GM12878 (cell line): ENCODE results near the gene PPID. TPM values are rescaled to one million over a fixed set of nuclear protein-coding genes. Genes with fewer than 3 reads are reported as not detected.

Source experiments
- ATAC-seq: fragments of 200-7000 bp; cut with Tn5 transposase; 3 replicates; pipeline ENCODE4 v1.9.1; 2020; ENCODE audit warnings: mild to moderate bottlenecking, moderate library complexity
- BruUV-seq: library from RNA; stranded (reverse); fragments of 400-500 nt; replicated peaks from 2 replicates; lab custom pipeline; 2021; lab: Mats Ljungman, UMichigan
- CTCF ChIA-PET: fragments of 300-600 bp; sonication (Branson Sonifier 250); formaldehyde crosslinking; extraction: SDS; loops from one replicate; lab custom pipeline; 2021; ENCODE audit warnings: inconsistent platforms; lab: Yijun Ruan, JAX
- POLR2A ChIA-PET: fragments of 350-600 bp; formaldehyde crosslinking; extraction: SDS; loops from one replicate; lab custom pipeline; 2021; ENCODE audit warnings: inconsistent platforms; lab: Charles Lee
- RAD21 ChIA-PET: fragments of 300-600 bp; sonication (Branson Sonifier 250); formaldehyde crosslinking; loops from one replicate; lab custom pipeline; 2023; ENCODE audit warnings: antibody characterized with exemption; ENCODE audit not compliant: unreplicated experiment; lab: Charles Lee
- SMC1A ChIA-PET: fragments of 300-600 bp; sonication (Branson Sonifier 250); formaldehyde crosslinking; loops from one replicate; lab custom pipeline; 2023; ENCODE audit not compliant: unreplicated experiment, uncharacterized antibody; lab: Charles Lee
- DNase-seq: peaks from one replicate; pipeline ENCODE4 v3.0.0-alpha.2; 2011; ENCODE audit warnings: low read depth, low spot score
- FAIRE-seq: peaks from 3 replicates; lab custom pipeline; 2011; peaks lifted over from hg19 to GRCh38; lab: Jason Lieb, UNC
- H2AFZ ChIP-seq: 2 replicates; pipeline ENCODE4 v1.6.0; 2011; ENCODE audit warnings: low read depth, low read length, control low read depth; ENCODE audit not compliant: control insufficient read depth
- H3K27ac ChIP-seq: 2 replicates; pipeline ENCODE4 v1.5.1; 2011; ENCODE audit warnings: control low read depth; ENCODE audit not compliant: control insufficient read depth, insufficient read depth
- H3K27me3 ChIP-seq, 2 experiments: replicated peaks in 1 of 2; 2 replicates each; pipeline versions ENCODE4 v1.6.0 to v1.6.1; 2011; ENCODE audit warnings: low read length in 1 of 2; ENCODE audit not compliant: control insufficient read depth in 2 of 2, insufficient read depth in 2 of 2
- H3K36me3 ChIP-seq, 2 experiments: 2 replicates each; pipeline ENCODE4 v1.5.1; 2011; ENCODE audit warnings: low read length in 1 of 2; ENCODE audit not compliant: control insufficient read depth in 2 of 2, insufficient read depth in 2 of 2
- H3K4me1 ChIP-seq: 2 replicates; pipeline ENCODE4 v1.6.1; 2011; ENCODE audit warnings: mild to moderate bottlenecking, low read length, moderate library complexity, mixed read lengths; ENCODE audit not compliant: control insufficient read depth, insufficient read depth
- H3K4me2 ChIP-seq: 2 replicates; pipeline ENCODE4 v1.6.0; 2011; ENCODE audit warnings: control low read depth; ENCODE audit not compliant: control insufficient read depth, insufficient read depth
- H3K4me3 ChIP-seq: fragments of 200-600 bp; sonication (generic); 2 replicates; pipeline ENCODE4 v1.5.1; 2016
- H3K79me2 ChIP-seq: 2 replicates; pipeline ENCODE4 v1.6.0; 2011; ENCODE audit warnings: low read length; ENCODE audit not compliant: control insufficient read depth, insufficient read depth
- H3K9ac ChIP-seq: 2 replicates; pipeline ENCODE4 v1.8.0; 2011; ENCODE audit warnings: low read length, control low read depth, mixed read lengths; ENCODE audit not compliant: control insufficient read depth, insufficient read depth
- H3K9me3 ChIP-seq: replicated peaks from 3 replicates; pipeline ENCODE4 v1.5.1; 2011; ENCODE audit warnings: mild to moderate bottlenecking, low read length; ENCODE audit not compliant: control insufficient read depth, insufficient read depth
- H4K20me1 ChIP-seq: 2 replicates; pipeline ENCODE4 v1.6.0; 2011; ENCODE audit not compliant: control insufficient read depth, insufficient read depth
- FOXM1 ChIP-seq: IDR thresholded peaks from 2 replicates; pipeline ENCODE4 v1.6.1; 2012; ENCODE audit warnings: low read depth, mild to moderate bottlenecking, inconsistent platforms, low read length, moderate library complexity
- IKZF2 ChIP-seq, 2 experiments: fragments of 450-650 bp; IDR thresholded peaks; 2 replicates each; pipeline ENCODE4 v1.6.1; 2017; ENCODE audit warnings: mild to moderate bottlenecking in 2 of 2, moderate library complexity in 2 of 2
- MYC ChIP-seq: IDR thresholded peaks from 2 replicates; pipeline ENCODE4 v1.6.1; 2011; ENCODE audit warnings: mild to moderate bottlenecking, low read length, moderate library complexity, inconsistent platforms; ENCODE audit not compliant: insufficient read depth, insufficient replicate concordance, insufficient read length, severe bottlenecking
- NFYA ChIP-seq: IDR thresholded peaks from 2 replicates; pipeline ENCODE4 v1.6.1; 2011; ENCODE audit warnings: low read depth, mild to moderate bottlenecking, low read length, improper control_type of control experiment, borderline replicate concordance
- PML ChIP-seq: IDR thresholded peaks from 2 replicates; pipeline ENCODE4 v1.6.1; 2012; ENCODE audit warnings: low read length, inconsistent platforms
- RFX5 ChIP-seq: IDR thresholded peaks from 2 replicates; pipeline ENCODE4 v1.6.1; 2011; ENCODE audit warnings: low read depth, low read length, improper control_type of control experiment
- SMC3 ChIP-seq: IDR thresholded peaks from 2 replicates; pipeline ENCODE4 v1.6.1; 2011; ENCODE audit warnings: low read length, improper control_type of control experiment, borderline replicate concordance
- TBL1XR1 ChIP-seq: IDR thresholded peaks from 2 replicates; pipeline ENCODE4 v1.6.1; 2012; ENCODE audit warnings: low read depth, low read length, improper control_type of control experiment
- WRNIP1 ChIP-seq: IDR thresholded peaks from 2 replicates; pipeline ENCODE4 v1.6.1; 2011; ENCODE audit warnings: low read depth, low read length, improper control_type of control experiment, borderline replicate concordance
- YY1 ChIP-seq: IDR thresholded peaks from 2 replicates; pipeline ENCODE4 v1.6.1; 2011; ENCODE audit warnings: low read depth, mild to moderate bottlenecking, low read length
- ZBED1 ChIP-seq: IDR thresholded peaks from 2 replicates; pipeline ENCODE4 v1.6.1; 2016; ENCODE audit warnings: borderline replicate concordance
- ZNF384 ChIP-seq: IDR thresholded peaks from 2 replicates; pipeline ENCODE4 v1.6.1; 2012; ENCODE audit warnings: low read depth, mild to moderate bottlenecking, low read length, improper control_type of control experiment, borderline replicate concordance
- ZNF622 ChIP-seq: fragments of 450-650 bp; IDR thresholded peaks from 2 replicates; pipeline ENCODE4 v1.6.1; 2017; ENCODE audit warnings: mild to moderate bottlenecking, inconsistent platforms
- WGBS: methylation state at CpG from one replicate; pipeline ENCODE4 v1.1.6; 2016; ENCODE audit warnings: low lambda C conversion rate; ENCODE audit not compliant: insufficient replicate concordance, insufficient coverage; ENCODE audit errors: missing lambda C conversion rate; 5-methylcytosine and 5-hydroxymethylcytosine counted together
- in situ Hi-C: fragments of 300-500 bp; cut with MboI; formaldehyde crosslinking; loops from 9 replicates; pipeline ENCODE4 v1.14.3; 2018; ENCODE audit warnings: mixed read lengths
- intact Hi-C: fragments of 100-400 bp; cut with micrococcal nuclease; formaldehyde crosslinking; loops from one replicate; pipeline ENCODE4 v1.14.2; 2022; ENCODE audit not compliant: unreplicated experiment
- polyA plus RNA-seq, 11 experiments: library from polyadenylated mRNA; depleted of rRNA in 4 of 11; unstranded in 6 of 11; stranded (reverse) in 5 of 11; fragments of >200 nt; fragmentation: Nextera tagmentation in 4 of 11; fragmentation: Illumina TruSeq in 1 of 11; extraction: Ambion mirVana in 4 of 11; extraction: Trizol in 1 of 11; gene quantifications; 1 replicate in 1 of 11; 2 replicates in 10 of 11; pipeline versions ENCODE4 v1.2.1 to v1.2.3, GENCODE V29; 2011 to 2016; ENCODE audit warnings: inconsistent platforms in 2 of 11, missing spikeins in 2 of 11, low read depth in 1 of 11
- total RNA-seq, 4 experiments: library from RNA; depleted of rRNA in 3 of 4; stranded (reverse); fragments of >200 nt in 3 of 4; fragmentation: Illumina TruSeq in 1 of 4; extraction: Trizol in 1 of 4; gene quantifications; 2 replicates each; pipeline versions ENCODE4 v1.2.1 to v1.2.3, GENCODE V29; 2013 to 2021
- TF ChIP-seq, protein P1 (sequence below): fragments of 450-650 bp; IDR thresholded peaks from 2 replicates; pipeline ENCODE4 v1.6.1; 2018; ENCODE audit warnings: borderline replicate concordance, mild to moderate bottlenecking; ENCODE audit not compliant: partially characterized antibody
- TF ChIP-seq, protein P2 (sequence below): IDR thresholded peaks from 2 replicates; pipeline ENCODE4 v1.6.1; 2012; ENCODE audit warnings: improper control_type of control experiment, low read depth, low read length; ENCODE audit not compliant: insufficient replicate concordance

PPID gene
- total and polyA plus RNA-seq, 10 of the 15 experiments (the other 5 are each of a cell fraction or from before 2014, with no cell fraction given) = 21.9 to 64.3 (median 39.5) TPM

DNA sequence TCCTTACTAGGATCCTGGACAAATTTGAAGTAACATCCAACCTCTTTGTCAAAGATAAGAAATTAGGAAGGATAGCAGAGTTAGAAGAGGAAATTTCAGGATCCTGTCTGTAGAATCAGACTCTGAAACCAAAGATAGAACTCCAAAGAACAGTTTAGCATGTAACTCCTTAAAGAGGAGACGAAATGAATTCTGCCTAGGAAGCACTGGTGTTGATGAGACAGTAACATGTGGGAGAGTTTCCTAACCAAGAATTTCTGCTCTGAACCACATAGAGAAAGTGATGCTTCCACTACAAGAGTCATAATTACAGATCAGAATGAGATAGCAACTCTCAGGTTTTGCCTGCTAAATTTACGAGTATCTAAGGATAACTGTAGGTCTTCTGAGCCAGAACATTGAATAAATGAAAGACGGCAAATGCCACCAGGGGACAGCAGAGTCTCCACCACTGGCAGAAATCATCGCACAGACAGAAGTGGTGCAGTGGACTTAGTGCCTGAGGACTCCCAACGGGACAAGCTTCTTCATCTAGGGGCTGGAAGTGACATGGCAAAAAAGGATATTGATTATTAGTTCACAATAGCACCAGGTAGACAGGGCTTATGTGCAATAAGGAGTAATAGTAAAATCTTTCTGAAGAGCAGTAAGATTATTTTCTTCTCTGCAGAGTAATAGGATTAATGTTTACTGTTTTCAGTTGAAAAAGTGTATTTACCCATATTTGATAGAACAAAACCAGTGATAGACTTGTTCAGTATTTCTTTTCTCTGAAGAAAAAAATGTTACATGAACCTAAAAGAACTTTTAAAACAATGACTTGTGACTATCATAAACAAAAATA lies 6.7 kb upstream of the PPID start:
- peak; percentile 75 for FAIRE-seq
- Histone ChIP-seq H3K4me1 (no peaks in the 10 kb centered on the region), H4K20me1 (no peaks in the 10 kb centered on the region), H3K27me3 (peaks cover 0 to 2% of the 10 kb centered on the region in 2 experiments; a peak in 1 of 4 replicates), H3K79me2 (no peaks in the 10 kb centered on the region), H3K9me3 (no peaks in the 10 kb centered on the region), H3K36me3 (no peaks in the 10 kb centered on the region), H3K4me3 (no peak overlapping the region), H3K4me2 (no peak overlapping the region), H3K27ac (no peak overlapping the region), H2AFZ (no peak overlapping the region), H3K9ac (no peak overlapping the region)
- peak; percentile 44 for DNase-seq
- ChIA-PET CTCF (interaction anchor here (0.7 to 2.3 kb wide), 13 partner anchors 16 to 473 kb away, joined by 3 to 52 read pairs (median 4); no protein-coding TSS in a partner anchor), SMC1A (interaction anchor here (0.6 to 1.6 kb wide), 8 partner anchors 17 to 287 kb away, joined by 3 to 24 read pairs (median 4); no protein-coding TSS in a partner anchor), POLR2A (no interaction called here), RAD21 (interaction anchor here (1.0 to 3.2 kb wide), 3 partner anchors 34 to 122 kb away, joined by 4 to 30 read pairs (median 4); no protein-coding TSS in a partner anchor)
- 0% methylated on average over 4 of the region's 5 CpGs for WGBS
- in situ Hi-C loops (loop anchor here (5.0 kb wide), 3 partner anchors 117 to 717 kb away; no protein-coding TSS in a partner anchor), intact Hi-C loops (loop anchor here (1.0 to 5.0 kb wide), 4 partner anchors 102 to 473 kb away; no protein-coding TSS in a partner anchor)
- no TSS peak for BruUV-seq
- ATAC-seq = peak; percentile 97
- TF ChIP-seq IKZF2 (IDR thresholded peaks at IDR 0.05) = no peak
- TF ChIP-seq, protein P1, sequence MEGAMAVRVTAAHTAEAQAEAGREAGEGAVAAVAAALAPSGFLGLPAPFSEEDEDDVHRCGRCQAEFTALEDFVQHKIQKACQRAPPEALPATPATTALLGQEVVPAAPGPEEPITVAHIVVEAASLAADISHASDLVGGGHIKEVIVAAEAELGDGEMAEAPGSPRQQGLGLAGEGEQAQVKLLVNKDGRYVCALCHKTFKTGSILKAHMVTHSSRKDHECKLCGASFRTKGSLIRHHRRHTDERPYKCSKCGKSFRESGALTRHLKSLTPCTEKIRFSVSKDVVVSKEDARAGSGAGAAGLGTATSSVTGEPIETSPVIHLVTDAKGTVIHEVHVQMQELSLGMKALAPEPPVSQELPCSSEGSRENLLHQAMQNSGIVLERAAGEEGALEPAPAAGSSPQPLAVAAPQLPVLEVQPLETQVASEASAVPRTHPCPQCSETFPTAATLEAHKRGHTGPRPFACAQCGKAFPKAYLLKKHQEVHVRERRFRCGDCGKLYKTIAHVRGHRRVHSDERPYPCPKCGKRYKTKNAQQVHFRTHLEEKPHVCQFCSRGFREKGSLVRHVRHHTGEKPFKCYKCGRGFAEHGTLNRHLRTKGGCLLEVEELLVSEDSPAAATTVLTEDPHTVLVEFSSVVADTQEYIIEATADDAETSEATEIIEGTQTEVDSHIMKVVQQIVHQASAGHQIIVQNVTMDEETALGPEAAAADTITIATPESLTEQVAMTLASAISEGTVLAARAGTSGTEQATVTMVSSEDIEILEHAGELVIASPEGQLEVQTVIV = no peak
- no peak for TF ChIP-seq PML
- TF ChIP-seq TBL1XR1 = no peak
- TF ChIP-seq SMC3 = peak; percentile 99
- TF ChIP-seq ZNF384 = no peak
- TF ChIP-seq ZBED1 = no peak
- TF ChIP-seq NFYA = no peak
- TF ChIP-seq FOXM1 = no peak
- no peak for TF ChIP-seq ZNF622
- TF ChIP-seq WRNIP1 = 0 out of 2 replicates have a peak, but pooled peaks have one; percentile 61
- TF ChIP-seq, protein P2, sequence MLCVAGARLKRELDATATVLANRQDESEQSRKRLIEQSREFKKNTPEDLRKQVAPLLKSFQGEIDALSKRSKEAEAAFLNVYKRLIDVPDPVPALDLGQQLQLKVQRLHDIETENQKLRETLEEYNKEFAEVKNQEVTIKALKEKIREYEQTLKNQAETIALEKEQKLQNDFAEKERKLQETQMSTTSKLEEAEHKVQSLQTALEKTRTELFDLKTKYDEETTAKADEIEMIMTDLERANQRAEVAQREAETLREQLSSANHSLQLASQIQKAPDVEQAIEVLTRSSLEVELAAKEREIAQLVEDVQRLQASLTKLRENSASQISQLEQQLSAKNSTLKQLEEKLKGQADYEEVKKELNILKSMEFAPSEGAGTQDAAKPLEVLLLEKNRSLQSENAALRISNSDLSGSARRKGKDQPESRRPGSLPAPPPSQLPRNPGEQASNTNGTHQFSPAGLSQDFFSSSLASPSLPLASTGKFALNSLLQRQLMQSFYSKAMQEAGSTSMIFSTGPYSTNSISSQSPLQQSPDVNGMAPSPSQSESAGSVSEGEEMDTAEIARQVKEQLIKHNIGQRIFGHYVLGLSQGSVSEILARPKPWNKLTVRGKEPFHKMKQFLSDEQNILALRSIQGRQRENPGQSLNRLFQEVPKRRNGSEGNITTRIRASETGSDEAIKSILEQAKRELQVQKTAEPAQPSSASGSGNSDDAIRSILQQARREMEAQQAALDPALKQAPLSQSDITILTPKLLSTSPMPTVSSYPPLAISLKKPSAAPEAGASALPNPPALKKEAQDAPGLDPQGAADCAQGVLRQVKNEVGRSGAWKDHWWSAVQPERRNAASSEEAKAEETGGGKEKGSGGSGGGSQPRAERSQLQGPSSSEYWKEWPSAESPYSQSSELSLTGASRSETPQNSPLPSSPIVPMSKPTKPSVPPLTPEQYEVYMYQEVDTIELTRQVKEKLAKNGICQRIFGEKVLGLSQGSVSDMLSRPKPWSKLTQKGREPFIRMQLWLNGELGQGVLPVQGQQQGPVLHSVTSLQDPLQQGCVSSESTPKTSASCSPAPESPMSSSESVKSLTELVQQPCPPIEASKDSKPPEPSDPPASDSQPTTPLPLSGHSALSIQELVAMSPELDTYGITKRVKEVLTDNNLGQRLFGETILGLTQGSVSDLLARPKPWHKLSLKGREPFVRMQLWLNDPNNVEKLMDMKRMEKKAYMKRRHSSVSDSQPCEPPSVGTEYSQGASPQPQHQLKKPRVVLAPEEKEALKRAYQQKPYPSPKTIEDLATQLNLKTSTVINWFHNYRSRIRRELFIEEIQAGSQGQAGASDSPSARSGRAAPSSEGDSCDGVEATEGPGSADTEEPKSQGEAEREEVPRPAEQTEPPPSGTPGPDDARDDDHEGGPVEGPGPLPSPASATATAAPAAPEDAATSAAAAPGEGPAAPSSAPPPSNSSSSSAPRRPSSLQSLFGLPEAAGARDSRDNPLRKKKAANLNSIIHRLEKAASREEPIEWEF = no peak
- TF ChIP-seq RFX5 = 0 out of 2 replicates have a peak, but pooled peaks have one; percentile 14
- no peak for TF ChIP-seq MYC
- TF ChIP-seq YY1 = peak; percentile 67
